Panc1 (cell line): ENCODE results near the gene TBC1D9B. TPM values are rescaled to one million over a fixed set of nuclear protein-coding genes. Genes with fewer than 3 reads are reported as not detected.

Source experiments
- ATAC-seq: fragments of 200-7000 bp; cut with Tn5 transposase; 2 replicates; pipeline ENCODE4 v1.9.1; 2020; ENCODE audit warnings: mild to moderate bottlenecking, moderate library complexity
- BruUV-seq: library from RNA; stranded (reverse); fragments of 400-500 nt; replicated peaks from 2 replicates; lab custom pipeline; 2021; lab: Mats Ljungman, UMichigan
- CTCF ChIA-PET: fragments of 300-600 bp; sonication (Branson Sonifier 250); formaldehyde crosslinking; loops from one replicate; lab custom pipeline; 2022; ENCODE audit warnings: antibody characterized with exemption; lab: Charles Lee
- POLR2A ChIA-PET: fragments of 300-600 bp; sonication (Branson Sonifier 250); formaldehyde crosslinking; loops from one replicate; lab custom pipeline; 2022; ENCODE audit warnings: antibody characterized with exemption; lab: Charles Lee
- DNase-seq: peaks from one replicate; pipeline ENCODE4 v3.0.0-alpha.2; 2010; ENCODE audit warnings: low read depth, low spot score
- H3K27ac ChIP-seq: 2 replicates; pipeline ENCODE4 v1.5.1; 2011; ENCODE audit warnings: mild to moderate bottlenecking, low read length, inconsistent platforms
- H3K27me3 ChIP-seq: fragments of 200-500 bp; sonication (Bioruptor generic); 2 replicates; pipeline ENCODE4 v1.6.0; 2014; ENCODE audit warnings: low read length, inconsistent platforms; ENCODE audit not compliant: control insufficient read depth, insufficient read depth
- H3K36me3 ChIP-seq: fragments of 200-500 bp; sonication (Bioruptor generic); 2 replicates; pipeline ENCODE4 v1.5.1; 2014; ENCODE audit warnings: inconsistent platforms, mild to moderate bottlenecking, low read length, moderate library complexity; ENCODE audit not compliant: control insufficient read depth, insufficient read depth
- H3K4me1 ChIP-seq: 2 replicates; pipeline ENCODE4 v1.5.1; 2011; ENCODE audit warnings: inconsistent platforms, mild to moderate bottlenecking, low read length, moderate library complexity; ENCODE audit not compliant: control insufficient read depth, insufficient read depth
- H3K4me3 ChIP-seq, 2 experiments: 2 replicates each; pipeline ENCODE4 v1.5.1; 2011 to 2012; ENCODE audit warnings: low read depth in 2 of 2, low read length in 2 of 2, mild to moderate bottlenecking in 2 of 2, inconsistent platforms in 1 of 2, moderate library complexity in 1 of 2
- H3K9me3 ChIP-seq: fragments of 200-500 bp; sonication (Bioruptor generic); 2 replicates; pipeline ENCODE4 v1.5.1; 2014; ENCODE audit warnings: low read depth, mild to moderate bottlenecking, inconsistent platforms, low read length, moderate library complexity; ENCODE audit not compliant: control insufficient read depth, insufficient read depth
- POLR2AphosphoS5 ChIP-seq: IDR thresholded peaks from 2 replicates; pipeline ENCODE4 v1.6.1; 2012; ENCODE audit warnings: mild to moderate bottlenecking, low read depth, low read length, moderate library complexity
- SIN3A ChIP-seq: IDR thresholded peaks from 2 replicates; pipeline ENCODE4 v1.6.1; 2012; ENCODE audit warnings: low read depth, mild to moderate bottlenecking, low read length, moderate library complexity, borderline replicate concordance; ENCODE audit not compliant: insufficient read depth
- TCF7L2 ChIP-seq: IDR thresholded peaks from 2 replicates; pipeline ENCODE4 v1.6.1; 2011; ENCODE audit warnings: mild to moderate bottlenecking, low read depth, low read length, inconsistent platforms
- in situ Hi-C: cut with HindIII; loops from 2 replicates; pipeline ENCODE4 v1.10.0; 2016; ENCODE audit warnings: low sequenced_read_pairs, low pct_unique_long_range_greater_than_20kb
- intact Hi-C: fragments of 100-400 bp; cut with micrococcal nuclease; formaldehyde crosslinking; loops from one replicate; pipeline ENCODE4 v1.10.0; 2022; ENCODE audit not compliant: unreplicated experiment
- total RNA-seq: library from RNA; stranded (reverse); gene quantifications from one replicate; pipeline ENCODE4 v1.2.1, GENCODE V29; 2021; ENCODE audit not compliant: unreplicated experiment
- TF ChIP-seq, protein P1 (sequence below), 2 experiments: IDR thresholded peaks; 2 replicates each; pipeline ENCODE4 v1.6.1; 2011 to 2012; ENCODE audit warnings: low read depth in 2 of 2, control low read depth in 1 of 2, low read length in 1 of 2, mild to moderate bottlenecking in 1 of 2, moderate library complexity in 1 of 2; ENCODE audit not compliant: insufficient read depth in 1 of 2
- TF ChIP-seq, protein P2 (sequence below): fragments of 450-650 bp; IDR thresholded peaks from 2 replicates; pipeline ENCODE4 v1.5.1; 2017; ENCODE audit warnings: mild to moderate bottlenecking

The TBC1D9B gene
- total RNA-seq, 1 experiment from 2014 or later, result 131 TPM

DNA sequence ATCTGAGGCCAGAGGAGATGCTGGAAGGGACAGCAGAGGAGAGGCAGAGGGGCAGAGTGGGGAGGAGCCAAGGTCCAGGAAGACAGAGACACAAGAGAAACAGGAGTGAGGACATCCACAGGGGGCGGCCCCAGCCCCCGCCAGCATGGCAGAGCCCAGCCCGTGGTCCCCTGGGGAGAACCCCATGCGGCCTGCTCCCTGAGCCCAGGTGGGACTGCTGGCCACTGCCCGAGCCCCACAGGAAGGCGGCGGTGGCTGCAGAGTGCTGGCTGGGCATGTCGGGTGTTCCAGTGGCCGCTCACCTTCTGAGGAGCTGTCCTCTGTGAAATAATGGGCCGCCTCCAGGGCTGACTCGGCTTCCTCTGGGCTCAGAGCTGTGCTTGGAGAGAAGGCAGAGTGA lies 40.2 kb downstream of the TBC1D9B start:
- ATAC-seq (0 out of 2 replicates have a peak, but pooled peaks have one; percentile 5), DNase-seq (no peak)
- TF ChIP-seq, protein P1, sequence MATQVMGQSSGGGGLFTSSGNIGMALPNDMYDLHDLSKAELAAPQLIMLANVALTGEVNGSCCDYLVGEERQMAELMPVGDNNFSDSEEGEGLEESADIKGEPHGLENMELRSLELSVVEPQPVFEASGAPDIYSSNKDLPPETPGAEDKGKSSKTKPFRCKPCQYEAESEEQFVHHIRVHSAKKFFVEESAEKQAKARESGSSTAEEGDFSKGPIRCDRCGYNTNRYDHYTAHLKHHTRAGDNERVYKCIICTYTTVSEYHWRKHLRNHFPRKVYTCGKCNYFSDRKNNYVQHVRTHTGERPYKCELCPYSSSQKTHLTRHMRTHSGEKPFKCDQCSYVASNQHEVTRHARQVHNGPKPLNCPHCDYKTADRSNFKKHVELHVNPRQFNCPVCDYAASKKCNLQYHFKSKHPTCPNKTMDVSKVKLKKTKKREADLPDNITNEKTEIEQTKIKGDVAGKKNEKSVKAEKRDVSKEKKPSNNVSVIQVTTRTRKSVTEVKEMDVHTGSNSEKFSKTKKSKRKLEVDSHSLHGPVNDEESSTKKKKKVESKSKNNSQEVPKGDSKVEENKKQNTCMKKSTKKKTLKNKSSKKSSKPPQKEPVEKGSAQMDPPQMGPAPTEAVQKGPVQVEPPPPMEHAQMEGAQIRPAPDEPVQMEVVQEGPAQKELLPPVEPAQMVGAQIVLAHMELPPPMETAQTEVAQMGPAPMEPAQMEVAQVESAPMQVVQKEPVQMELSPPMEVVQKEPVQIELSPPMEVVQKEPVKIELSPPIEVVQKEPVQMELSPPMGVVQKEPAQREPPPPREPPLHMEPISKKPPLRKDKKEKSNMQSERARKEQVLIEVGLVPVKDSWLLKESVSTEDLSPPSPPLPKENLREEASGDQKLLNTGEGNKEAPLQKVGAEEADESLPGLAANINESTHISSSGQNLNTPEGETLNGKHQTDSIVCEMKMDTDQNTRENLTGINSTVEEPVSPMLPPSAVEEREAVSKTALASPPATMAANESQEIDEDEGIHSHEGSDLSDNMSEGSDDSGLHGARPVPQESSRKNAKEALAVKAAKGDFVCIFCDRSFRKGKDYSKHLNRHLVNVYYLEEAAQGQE (IDR thresholded peaks at IDR 0.05; ENCODE audit: insufficient read depth in 1 of 2, low read depth in 2 of 2, low read length in 1 of 2), result no peak
- TF ChIP-seq, protein P2, sequence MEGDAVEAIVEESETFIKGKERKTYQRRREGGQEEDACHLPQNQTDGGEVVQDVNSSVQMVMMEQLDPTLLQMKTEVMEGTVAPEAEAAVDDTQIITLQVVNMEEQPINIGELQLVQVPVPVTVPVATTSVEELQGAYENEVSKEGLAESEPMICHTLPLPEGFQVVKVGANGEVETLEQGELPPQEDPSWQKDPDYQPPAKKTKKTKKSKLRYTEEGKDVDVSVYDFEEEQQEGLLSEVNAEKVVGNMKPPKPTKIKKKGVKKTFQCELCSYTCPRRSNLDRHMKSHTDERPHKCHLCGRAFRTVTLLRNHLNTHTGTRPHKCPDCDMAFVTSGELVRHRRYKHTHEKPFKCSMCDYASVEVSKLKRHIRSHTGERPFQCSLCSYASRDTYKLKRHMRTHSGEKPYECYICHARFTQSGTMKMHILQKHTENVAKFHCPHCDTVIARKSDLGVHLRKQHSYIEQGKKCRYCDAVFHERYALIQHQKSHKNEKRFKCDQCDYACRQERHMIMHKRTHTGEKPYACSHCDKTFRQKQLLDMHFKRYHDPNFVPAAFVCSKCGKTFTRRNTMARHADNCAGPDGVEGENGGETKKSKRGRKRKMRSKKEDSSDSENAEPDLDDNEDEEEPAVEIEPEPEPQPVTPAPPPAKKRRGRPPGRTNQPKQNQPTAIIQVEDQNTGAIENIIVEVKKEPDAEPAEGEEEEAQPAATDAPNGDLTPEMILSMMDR, result no peak
- TF ChIP-seq TCF7L2, result no peak
- no peak for TF ChIP-seq SIN3A
- no peak for TF ChIP-seq POLR2AphosphoS5
- Histone ChIP-seq H3K9me3 (no peaks in the 10 kb centered on the region), H3K4me1 (no peaks in the 10 kb centered on the region), H3K27me3 (no peaks in the 10 kb centered on the region), H3K4me3 (no peak overlapping the region), H3K27ac (no peak overlapping the region), H3K36me3 (peaks cover 6% of the 10 kb centered on the region; the same call in 1 of the 2 replicates)
- CTCF ChIA-PET, result no interaction called here
- intact Hi-C loops, result no loop called here
- BruUV-seq, result no TSS peak
- in situ Hi-C loops, result no loop called here
- POLR2A ChIA-PET, result no interaction called here

DNA sequence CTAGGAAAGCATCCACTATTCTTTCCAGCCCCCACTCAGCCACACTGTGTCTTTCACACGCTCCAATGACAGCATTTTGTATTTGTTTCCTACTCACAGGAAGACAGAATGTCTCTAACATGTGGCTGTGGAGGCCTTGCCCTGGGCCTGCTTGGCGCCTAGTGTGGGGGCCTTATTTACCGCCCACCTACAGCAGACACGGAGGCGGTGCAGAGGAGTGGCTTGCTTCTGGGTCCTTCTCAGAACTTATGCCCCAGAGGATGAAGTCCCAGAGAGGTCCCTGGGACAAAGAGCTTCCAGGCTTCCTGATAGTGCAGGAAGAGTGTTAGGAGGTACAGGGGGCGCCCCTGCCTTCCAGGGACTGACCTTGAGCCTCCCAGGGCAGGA lies 40.6 kb downstream of the TBC1D9B start:
- in situ Hi-C loops (no loop called here), intact Hi-C loops (no loop called here)
- ATAC-seq (no peak), DNase-seq (no peak)
- no peaks in the 10 kb centered on the region for H3K27me3 ChIP-seq
- no peak overlapping the region for H3K27ac ChIP-seq
- no peak overlapping the region for H3K4me3 ChIP-seq
- no peaks in the 10 kb centered on the region for H3K9me3 ChIP-seq
- ChIA-PET POLR2A (interaction anchor here (0.6 kb wide), 1 partner anchor 14 kb away, joined by 3 read pairs; no protein-coding TSS in a partner anchor), CTCF (no interaction called here)
- no peaks in the 10 kb centered on the region for H3K4me1 ChIP-seq
- peaks cover 6% of the 10 kb centered on the region; the same call in 1 of the 2 replicates for H3K36me3 ChIP-seq
- TF ChIP-seq, protein P1 (IDR thresholded peaks at IDR 0.05; ENCODE audit: insufficient read depth in 1 of 2, low read depth in 2 of 2, low read length in 1 of 2), result no peak
- no peak for TF ChIP-seq POLR2AphosphoS5
- TF ChIP-seq, protein P2, result no peak
- no peak for TF ChIP-seq SIN3A
- no peak for TF ChIP-seq TCF7L2
- BruUV-seq, result no TSS peak
